DOHH2 (cell line): ENCODE results near the gene PRRG1.

Experiments
- H3F3A ChIP-seq: fragments of 200-600 bp; sonication (generic), shearing (Covaris generic); 2 replicates; pipeline ENCODE4 v1.6.0; 2016; ENCODE audit warnings: antibody characterized with exemption, mild to moderate bottlenecking; ENCODE audit not compliant: control insufficient read depth, insufficient read depth
- H3K27ac ChIP-seq: fragments of 200-600 bp; sonication (generic); 2 replicates; pipeline ENCODE4 v1.5.1; 2014; ENCODE audit warnings: low read depth, mild to moderate bottlenecking, low read length, moderate library complexity
- H3K27me3 ChIP-seq: fragments of 200-600 bp; sonication (generic); 2 replicates; pipeline ENCODE4 v1.6.1; 2014; ENCODE audit warnings: mild to moderate bottlenecking, low read length, mixed read lengths; ENCODE audit not compliant: control insufficient read depth
- H3K36me3 ChIP-seq: fragments of 200-600 bp; sonication (generic); 2 replicates; pipeline ENCODE4 v1.6.1; 2014; ENCODE audit warnings: mild to moderate bottlenecking, low read length, moderate library complexity, mixed read lengths; ENCODE audit not compliant: control insufficient read depth
- H3K4me1 ChIP-seq: fragments of 200-600 bp; sonication (generic); 2 replicates; pipeline ENCODE4 v1.6.1; 2014; ENCODE audit warnings: mild to moderate bottlenecking, low read length, mixed read lengths; ENCODE audit not compliant: control insufficient read depth
- H3K4me2 ChIP-seq: fragments of 200-600 bp; sonication (generic); 2 replicates; pipeline ENCODE4 v1.6.0; 2014; ENCODE audit warnings: mild to moderate bottlenecking, low read length, moderate library complexity
- H3K4me3 ChIP-seq: fragments of 200-600 bp; sonication (generic); 2 replicates; pipeline ENCODE4 v1.5.1; 2014; ENCODE audit warnings: mild to moderate bottlenecking, low read length, mixed read lengths
- H3K79me2 ChIP-seq: fragments of 200-600 bp; sonication (generic); 2 replicates; pipeline ENCODE4 v1.6.1; 2014; ENCODE audit warnings: mild to moderate bottlenecking, low read length, mixed read lengths; ENCODE audit not compliant: control insufficient read depth
- H3K9me2 ChIP-seq: fragments of 200-600 bp; sonication (generic); replicated peaks from 2 replicates; pipeline ENCODE4 v1.6.1; 2014; ENCODE audit warnings: mild to moderate bottlenecking, low read length, mixed read lengths; ENCODE audit not compliant: control insufficient read depth
- H3K9me3 ChIP-seq: fragments of 200-600 bp; sonication (generic); 2 replicates; pipeline ENCODE4 v1.6.1; 2014; ENCODE audit warnings: antibody characterized with exemption, low read length, mixed read lengths; ENCODE audit not compliant: control insufficient read depth, insufficient read depth
- H4K20me1 ChIP-seq: fragments of 200-600 bp; sonication (generic); 2 replicates; pipeline ENCODE4 v1.6.0; 2014; ENCODE audit warnings: low read depth, mild to moderate bottlenecking, antibody characterized with exemption, low read length, moderate library complexity; ENCODE audit not compliant: control insufficient read depth, insufficient read depth
- CTCF ChIP-seq: fragments of 200-600 bp; sonication (generic); IDR thresholded peaks from one replicate; pipeline ENCODE4 v1.5.1; 2014; ENCODE audit warnings: antibody characterized with exemption, mild to moderate bottlenecking, low read depth, low read length; ENCODE audit not compliant: poor library complexity, severe bottlenecking
- EZH2phosphoT487 ChIP-seq: fragments of 200-600 bp; sonication (generic); IDR thresholded peaks from 2 replicates; pipeline ENCODE4 v1.6.1; 2017; ENCODE audit warnings: borderline replicate concordance, mild to moderate bottlenecking, antibody characterized with exemption, low read length, moderate library complexity, mixed read lengths

The PRRG1 gene

DNA sequence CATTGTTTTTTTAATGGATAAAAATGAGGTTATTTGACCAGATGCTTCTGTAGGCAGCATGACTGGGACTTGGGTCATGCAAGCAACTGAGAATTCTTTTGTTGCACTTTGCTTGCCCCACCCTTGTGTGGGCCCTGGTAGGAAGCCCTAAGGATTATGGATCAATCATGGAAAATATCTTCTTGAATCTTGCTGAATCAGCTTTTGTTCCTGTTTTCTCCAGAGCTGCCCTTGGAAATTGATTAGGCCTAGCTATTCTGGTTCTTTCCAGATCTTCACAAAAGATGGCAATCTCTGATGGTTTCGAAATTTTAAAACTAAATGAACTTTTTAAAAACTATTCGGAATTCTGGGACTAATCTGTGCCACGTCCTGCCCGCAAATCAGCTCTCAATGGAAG lies 58.6 kb downstream of the PRRG1 start:
- no peaks in the 10 kb centered on the region for H3K79me2 ChIP-seq
- H3K9me3 ChIP-seq = no peaks in the 10 kb centered on the region
- no peaks in the 10 kb centered on the region for H3K36me3 ChIP-seq
- H3K9me2 ChIP-seq = no peaks in the 10 kb centered on the region
- H3F3A ChIP-seq = no peaks in the 10 kb centered on the region
- H3K27ac ChIP-seq = no peak overlapping the region
- no peak for TF ChIP-seq EZH2phosphoT487
- no peak for TF ChIP-seq CTCF
- H3K27me3 ChIP-seq = no peaks in the 10 kb centered on the region
- H3K4me3 ChIP-seq = no peak overlapping the region
- no peak overlapping the region for H3K4me2 ChIP-seq
- no peaks in the 10 kb centered on the region for H4K20me1 ChIP-seq
- H3K4me1 ChIP-seq = no peaks in the 10 kb centered on the region

- H3K9me2 ChIP-seq = no peaks in the 10 kb centered on the region
- H4K20me1 ChIP-seq = no peaks in the 10 kb centered on the region
- no peak overlapping the region for H3K4me3 ChIP-seq
- no peaks in the 10 kb centered on the region for H3K79me2 ChIP-seq
- H3F3A ChIP-seq = no peaks in the 10 kb centered on the region
- no peaks in the 10 kb centered on the region for H3K9me3 ChIP-seq
- H3K27ac ChIP-seq = no peak overlapping the region
- H3K27me3 ChIP-seq = no peaks in the 10 kb centered on the region
- H3K4me1 ChIP-seq = no peaks in the 10 kb centered on the region
- H3K36me3 ChIP-seq = no peaks in the 10 kb centered on the region
- H3K4me2 ChIP-seq = no peak overlapping the region
- TF ChIP-seq CTCF (no peak), EZH2phosphoT487 (no peak)
These were observed 60.1 kb downstream of the PRRG1 start for GRCh38 chrX:37409278-37409677.

- no peaks in the 10 kb centered on the region for H3K9me2 ChIP-seq
- H3K4me3 ChIP-seq = no peak overlapping the region
- no peaks in the 10 kb centered on the region for H3K36me3 ChIP-seq
- no peaks in the 10 kb centered on the region for H4K20me1 ChIP-seq
- H3K4me1 ChIP-seq = no peaks in the 10 kb centered on the region
- no peak overlapping the region for H3K4me2 ChIP-seq
- H3F3A ChIP-seq = no peaks in the 10 kb centered on the region
- TF ChIP-seq CTCF (no peak), EZH2phosphoT487 (no peak)
- no peak overlapping the region for H3K27ac ChIP-seq
- no peaks in the 10 kb centered on the region for H3K27me3 ChIP-seq
- no peaks in the 10 kb centered on the region for H3K79me2 ChIP-seq
- no peaks in the 10 kb centered on the region for H3K9me3 ChIP-seq
These were observed 71.0 kb downstream of the PRRG1 start for GRCh38 chrX:37420185-37420584.

GRCh38 chrX:37420756-37421155 lies 71.6 kb downstream of the PRRG1 start:
- no peaks in the 10 kb centered on the region for H3K27me3 ChIP-seq
- H3K36me3 ChIP-seq = no peaks in the 10 kb centered on the region
- no peaks in the 10 kb centered on the region for H3K79me2 ChIP-seq
- no peak overlapping the region for H3K27ac ChIP-seq
- H3F3A ChIP-seq = no peaks in the 10 kb centered on the region
- no peak for TF ChIP-seq CTCF
- no peak for TF ChIP-seq EZH2phosphoT487
- no peaks in the 10 kb centered on the region for H3K9me2 ChIP-seq
- no peaks in the 10 kb centered on the region for H3K9me3 ChIP-seq
- H3K4me1 ChIP-seq = no peaks in the 10 kb centered on the region
- no peak overlapping the region for H3K4me2 ChIP-seq
- H4K20me1 ChIP-seq = no peaks in the 10 kb centered on the region
- no peak overlapping the region for H3K4me3 ChIP-seq
